HG03520 (cell line): Measurements from ENCODE around the gene H2BW1.
"Not testable (repeated sequence)": the region's sequence is repeated elsewhere in the genome, so short reads cannot be mapped to it uniquely, and the experiment has no call there.

Experiments used
- ATAC-seq: cut with Tn5 transposase; IDR thresholded peaks from one replicate; pipeline ENCODE4 v1.9.1; 2021; ENCODE audit warnings: mild to moderate bottlenecking, moderate library complexity; ENCODE audit not compliant: unreplicated experiment

The H2BW1 gene, protein sequence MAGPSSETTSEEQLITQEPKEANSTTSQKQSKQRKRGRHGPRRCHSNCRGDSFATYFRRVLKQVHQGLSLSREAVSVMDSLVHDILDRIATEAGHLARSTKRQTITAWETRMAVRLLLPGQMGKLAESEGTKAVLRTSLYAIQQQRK

DNA sequence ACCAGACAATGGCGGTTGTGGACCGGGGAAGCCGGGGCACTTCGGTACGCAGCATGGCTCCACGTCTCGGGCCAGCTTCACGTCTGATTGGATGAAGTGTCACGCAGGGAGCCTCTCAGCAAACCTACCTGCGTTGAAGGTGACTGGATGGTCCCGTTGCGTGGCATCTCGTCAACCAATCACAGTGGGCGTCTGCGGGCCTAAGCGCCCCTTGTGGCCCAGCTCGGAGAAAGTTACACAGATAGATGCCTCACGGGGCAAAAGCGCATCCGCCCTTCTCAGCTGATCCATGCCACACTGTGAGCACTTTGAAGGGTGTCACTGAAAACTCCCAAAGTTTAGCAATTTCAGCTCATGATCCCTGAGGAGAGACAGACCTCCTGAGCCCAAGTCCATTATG, at the start of gene H2BW1:
Gene H2BW1, minus strand, starts transcription at position 103 of the 400 bp plus-strand sequence. CDS start 132 bp downstream, outside the sequence.
- ATAC-seq = no peak

DNA sequence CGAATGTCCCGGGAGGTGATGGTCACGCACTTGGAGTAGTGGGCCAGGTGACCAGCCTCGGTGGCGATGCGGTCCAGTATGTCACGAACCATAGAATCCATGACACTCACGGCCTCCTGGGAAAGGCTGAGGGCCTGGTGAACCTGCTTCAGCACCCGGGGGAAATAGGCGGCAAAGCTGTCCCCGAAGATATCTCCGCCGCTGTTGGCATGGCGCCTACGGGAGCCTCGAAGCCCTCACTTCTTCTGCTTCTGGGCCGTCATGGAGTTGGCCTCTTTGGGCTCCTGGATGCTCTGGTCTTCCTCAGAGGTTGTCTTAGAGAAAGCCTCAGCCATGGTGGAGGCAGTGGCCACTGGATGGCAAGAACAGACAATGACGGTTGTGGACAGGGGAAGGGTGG, 49.1 kb upstream of the H2BW1 start:
- ATAC-seq = not testable (repeated sequence)

DNA sequence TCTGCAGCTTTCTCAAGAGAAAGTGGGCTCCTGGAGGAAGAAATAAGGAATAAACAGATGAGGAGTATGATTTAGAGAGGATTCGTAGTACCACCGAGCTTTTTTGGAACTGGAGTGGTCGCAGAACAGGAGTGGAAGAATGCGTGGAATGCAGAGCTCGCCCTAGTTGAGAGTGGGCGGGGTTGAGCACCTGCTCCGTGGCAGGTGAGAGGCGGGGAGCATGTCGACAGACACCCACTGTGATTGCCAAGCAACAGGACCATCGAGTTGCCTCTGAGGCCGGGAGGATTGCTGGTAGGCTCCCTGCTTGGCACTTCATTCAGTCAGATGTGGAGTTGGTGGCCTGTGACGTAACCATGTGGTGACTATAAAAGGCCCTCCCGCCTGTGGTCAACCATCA, 41.4 kb upstream of the H2BW1 start:
- not testable (repeated sequence) for ATAC-seq

DNA sequence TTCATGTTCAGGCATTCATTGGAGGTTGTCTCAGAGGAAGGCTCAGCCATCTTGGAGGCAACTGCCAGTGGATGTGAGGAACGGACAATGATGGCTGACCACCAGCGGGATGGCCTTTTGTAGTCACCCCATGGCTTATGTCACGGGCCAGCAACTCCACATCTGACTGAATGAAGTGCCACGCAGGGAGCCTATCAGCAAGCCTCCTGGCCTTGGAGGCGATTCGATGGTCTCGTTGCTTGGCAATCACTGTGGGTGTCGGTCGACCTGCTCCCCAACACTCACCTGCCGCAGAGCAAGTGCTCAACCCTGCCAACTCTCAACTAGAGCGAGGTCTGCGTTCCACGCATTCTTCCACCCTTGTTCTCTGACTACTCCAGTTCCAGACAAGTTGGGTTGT, 33.7 kb upstream of the H2BW1 start:
- no peak for ATAC-seq

DNA sequence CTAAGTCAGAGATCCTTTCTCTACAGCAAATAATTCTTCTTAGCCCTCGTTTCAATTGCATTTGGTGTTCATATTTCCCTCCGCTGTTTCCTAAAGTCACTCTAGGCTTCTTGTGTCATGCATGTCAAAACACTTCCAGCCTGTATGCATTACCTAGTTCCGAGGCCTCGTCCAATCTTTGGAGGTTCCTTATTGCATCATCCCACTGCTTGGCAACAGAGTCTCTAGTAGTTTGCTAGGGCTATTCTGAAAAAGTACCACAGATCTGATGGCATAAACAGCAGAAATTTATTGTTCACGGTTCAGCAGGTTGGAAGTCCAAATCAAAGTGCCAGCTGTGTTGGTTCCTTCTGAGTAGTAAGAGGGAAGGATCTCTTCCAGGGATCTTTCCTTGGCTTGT, 32.1 kb upstream of the H2BW1 start:
- no peak for ATAC-seq

DNA sequence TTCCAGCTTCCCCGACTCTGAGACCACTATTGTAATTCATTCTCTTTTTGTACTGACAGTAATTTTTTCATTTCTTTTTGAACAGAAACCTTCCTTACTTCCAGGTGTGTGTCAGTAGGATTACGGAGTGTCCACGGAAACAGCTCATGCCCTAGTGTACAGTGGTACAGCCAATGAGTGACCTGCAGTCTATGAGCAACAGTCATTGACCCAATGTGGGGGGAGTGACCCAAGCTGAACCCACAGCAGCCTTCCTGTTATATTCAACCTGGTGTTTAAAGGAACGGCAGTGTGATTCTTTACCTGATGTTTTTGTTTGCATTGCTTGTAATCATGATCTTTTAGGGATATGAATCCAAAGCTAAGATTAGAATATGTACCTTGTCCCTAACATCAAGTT, 27.5 kb upstream of the H2BW1 start:
- ATAC-seq = no peak

DNA sequence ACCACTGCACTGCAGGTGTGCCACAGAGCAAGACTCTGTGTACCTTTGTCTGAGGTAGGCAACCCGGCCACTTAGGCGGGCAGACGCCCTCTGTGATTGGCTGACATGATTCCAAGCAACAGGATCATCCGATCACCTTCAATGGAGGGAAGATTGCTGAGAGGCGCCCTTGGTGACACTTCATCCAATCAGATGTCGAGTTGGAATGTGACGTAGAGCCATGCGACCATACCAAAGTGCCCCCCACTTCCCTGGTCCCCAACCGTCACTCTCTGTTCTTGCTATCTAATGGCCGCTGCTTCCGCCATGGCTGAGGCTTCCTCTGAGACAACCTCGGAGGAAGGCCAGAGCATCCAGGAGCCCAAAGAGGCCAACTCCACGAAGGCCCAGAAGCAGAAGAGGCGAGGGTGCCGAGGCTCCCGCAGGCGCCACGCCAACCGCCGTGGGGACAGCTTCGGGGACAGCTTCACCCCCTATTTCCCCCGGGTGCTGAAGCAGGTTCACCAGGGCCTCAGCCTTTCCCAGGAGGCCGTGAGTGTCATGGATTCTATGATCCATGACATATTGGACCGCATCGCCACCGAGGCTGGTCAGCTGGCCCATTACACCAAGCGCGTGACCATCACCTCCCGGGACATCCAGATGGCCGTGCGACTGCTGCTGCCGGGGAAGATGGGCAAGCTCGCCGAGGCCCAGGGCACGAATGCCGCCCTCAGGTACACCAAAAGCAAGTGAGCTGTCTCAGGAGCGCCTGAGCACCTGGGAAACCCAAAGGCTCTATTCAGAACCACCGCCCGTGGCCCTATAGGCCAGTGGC, 26.4 kb upstream of the H2BW1 start, which contains the start of gene H2BW2:
Gene H2BW2, plus strand, starts transcription at position 268 of the 817 bp plus-strand sequence. Its CDS starts 39 bp downstream, at position 307.
- no peak for ATAC-seq

DNA sequence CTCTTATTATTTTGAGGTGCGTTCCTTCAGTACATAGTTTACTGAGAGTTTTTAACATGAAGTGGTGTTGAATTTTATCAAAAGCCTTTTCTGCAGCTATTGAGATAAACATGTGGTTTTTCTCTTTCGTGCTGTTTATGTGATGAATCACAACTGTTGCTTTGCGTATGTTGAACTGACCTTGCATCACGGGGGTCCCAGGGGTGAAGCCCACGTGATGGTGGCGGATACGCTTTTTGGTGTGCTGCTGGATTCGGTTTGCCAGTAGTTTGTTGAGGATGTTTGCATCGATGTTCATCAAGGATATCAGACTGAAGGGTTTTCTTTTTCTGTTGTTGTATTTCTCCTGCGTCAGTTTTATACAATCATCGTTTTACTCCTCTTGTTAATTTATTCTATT, 4.6 kb upstream of the H2BW1 start:
- no peak for ATAC-seq

DNA sequence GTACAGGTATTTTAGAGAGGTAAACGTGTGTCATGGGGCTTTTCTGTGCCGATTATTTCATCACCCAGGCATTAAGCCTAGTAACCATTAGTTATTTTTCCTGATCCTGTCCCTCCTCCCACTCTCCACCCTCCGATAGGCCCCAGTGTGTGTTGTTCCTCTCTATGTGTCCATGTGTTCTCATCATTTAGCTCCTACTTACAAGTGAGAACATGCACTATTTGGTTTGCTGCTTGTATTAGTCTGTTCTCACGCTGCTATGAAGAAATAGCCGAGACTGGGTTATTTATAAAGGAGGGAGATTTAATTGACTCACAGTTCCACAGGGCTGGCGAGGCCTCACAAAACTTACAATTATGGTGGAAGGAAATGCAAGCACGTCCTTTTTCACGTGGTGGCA, 2.1 kb upstream of the H2BW1 start:
- ATAC-seq = not testable (repeated sequence)

DNA sequence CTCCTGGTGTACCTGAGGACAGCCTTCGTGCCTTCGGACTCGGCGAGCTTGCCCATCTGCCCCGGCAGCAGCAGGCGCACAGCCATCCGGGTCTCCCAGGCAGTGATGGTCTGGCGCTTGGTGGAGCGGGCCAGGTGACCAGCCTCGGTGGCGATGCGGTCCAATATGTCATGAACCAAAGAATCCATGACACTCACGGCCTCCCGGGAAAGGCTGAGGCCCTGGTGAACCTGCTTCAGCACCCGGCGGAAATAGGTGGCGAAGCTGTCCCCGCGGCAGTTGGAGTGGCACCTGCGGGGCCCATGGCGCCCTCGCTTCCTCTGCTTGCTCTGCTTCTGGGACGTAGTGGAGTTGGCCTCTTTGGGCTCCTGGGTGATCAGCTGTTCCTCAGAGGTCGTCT, 350 bp downstream of the H2BW1 start:
- ATAC-seq = no peak

DNA sequence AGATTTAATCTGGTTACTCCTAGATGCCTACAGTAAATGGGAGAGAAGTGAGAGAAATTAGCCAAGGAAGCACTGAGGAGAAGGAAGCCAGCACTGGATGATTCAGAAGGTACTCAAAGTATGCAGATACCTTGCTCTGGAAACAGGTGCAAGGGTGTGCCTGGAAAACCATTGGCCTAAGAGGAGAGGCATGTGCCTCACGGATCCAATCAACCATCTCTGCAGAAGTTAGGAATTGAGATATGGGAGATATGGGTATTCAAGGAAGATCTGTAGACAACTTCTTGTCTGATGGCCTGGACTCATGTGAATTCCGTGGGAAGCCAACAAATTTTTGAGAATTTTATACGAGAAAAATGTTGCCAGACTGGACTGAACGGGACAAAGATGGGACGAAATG, 4.7 kb downstream of the H2BW1 start:
- ATAC-seq = no peak

DNA sequence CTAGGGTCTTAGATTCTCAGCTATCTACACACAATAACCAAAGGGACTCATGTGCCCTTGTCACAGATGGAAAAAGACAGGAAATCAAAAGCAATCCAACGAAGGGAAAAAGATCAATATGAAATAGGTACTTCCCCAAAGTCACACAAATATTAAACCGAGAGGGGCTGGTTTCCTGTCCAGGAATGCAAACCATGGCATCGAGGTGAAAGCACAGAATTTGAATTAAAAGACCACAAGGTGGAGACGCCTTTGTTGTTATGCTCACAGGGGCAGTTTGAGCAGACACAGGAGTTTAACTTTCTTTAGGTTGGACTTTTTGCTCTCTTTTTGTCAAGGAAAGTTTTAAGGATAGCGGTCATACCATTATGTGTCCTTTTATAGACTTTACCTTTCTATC, 14.3 kb downstream of the H2BW1 start:
- no peak for ATAC-seq

DNA sequence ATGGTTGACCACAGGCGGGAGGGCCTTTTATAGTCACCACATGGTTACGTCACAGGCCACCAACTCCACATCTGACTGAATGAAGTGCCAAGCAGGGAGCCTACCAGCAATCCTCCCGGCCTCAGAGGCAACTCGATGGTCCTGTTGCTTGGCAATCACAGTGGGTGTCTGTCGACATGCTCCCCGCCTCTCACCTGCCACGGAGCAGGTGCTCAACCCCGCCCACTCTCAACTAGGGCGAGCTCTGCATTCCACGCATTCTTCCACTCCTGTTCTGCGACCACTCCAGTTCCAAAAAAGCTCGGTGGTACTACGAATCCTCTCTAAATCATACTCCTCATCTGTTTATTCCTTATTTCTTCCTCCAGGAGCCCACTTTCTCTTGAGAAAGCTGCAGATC, 30.0 kb downstream of the H2BW1 start:
- not testable (repeated sequence) for ATAC-seq

DNA sequence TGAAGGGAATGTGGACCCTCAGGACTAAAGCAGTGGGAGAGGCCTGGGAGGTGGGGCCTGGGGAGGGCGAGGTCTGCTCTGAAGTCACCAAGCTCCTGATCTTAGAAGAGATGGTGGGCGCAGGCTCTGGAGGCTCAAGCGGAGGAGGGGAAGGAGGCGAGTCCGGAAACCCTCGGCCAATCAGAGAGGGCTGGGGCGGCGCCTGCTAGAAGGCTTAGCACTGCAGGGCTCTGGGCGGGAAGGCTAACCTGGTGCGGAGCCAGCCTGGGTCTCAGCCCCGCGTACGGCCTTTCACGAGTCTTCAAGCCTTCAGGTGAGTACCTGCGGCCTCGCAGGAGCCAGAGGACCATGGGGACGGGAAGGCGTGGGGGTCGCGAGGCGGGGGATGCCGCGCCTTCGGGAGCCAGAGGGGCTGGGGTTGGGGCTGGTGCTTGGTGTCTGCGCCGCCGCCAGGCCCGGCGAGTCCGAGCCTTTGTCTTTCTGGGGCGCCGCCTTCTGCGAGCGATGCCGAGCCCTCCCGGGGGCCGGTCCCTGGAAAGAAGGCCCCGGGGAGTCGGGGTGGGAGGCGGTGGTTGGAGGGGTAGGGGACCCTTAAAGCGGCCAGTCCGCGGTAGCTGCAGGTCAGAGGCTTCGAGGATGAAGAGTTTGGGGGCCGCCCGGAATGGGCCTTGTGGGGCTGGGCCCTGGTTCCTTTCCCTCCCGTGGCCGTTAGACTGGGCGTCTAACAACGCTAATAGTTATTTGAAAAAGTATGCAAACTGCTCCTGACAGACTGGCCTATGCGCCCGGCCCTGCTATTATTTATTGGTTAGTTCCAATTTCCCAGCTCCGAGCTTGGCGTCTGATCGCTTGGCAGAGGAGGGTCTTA, 50.9 kb downstream of the H2BW1 start, which contains the start of gene TMSB15B:
Gene TMSB15B, plus strand, starts transcription at position 217 of the 868 bp plus-strand sequence.
- peak; percentile 96 for ATAC-seq
